ENCODE measurements around the gene JPT1.
A peak's percentile ranks its signal among the peaks of the same experiment; 100 is the strongest.

JPT1 gene

GRCh38 chr17:75116737-75117136, 37.6 kb downstream of the JPT1 start:
- Histone ChIP-seq H3K27ac (ENCODE audit: low read depth, low read length) (no peak overlapping the region), H3K79me2 (ENCODE audit: control insufficient read depth, low read length) (peaks cover 7% of the 10 kb centered on the region), H3K4me2 (ENCODE audit: low read length) (no peak overlapping the region), H3F3A (ENCODE audit: control insufficient read depth, insufficient read depth) (0 out of 2 replicates have a peak, but pooled peaks cover 3% of the 10 kb centered on the region), H3K27me3 (ENCODE audit: control insufficient read depth, low read length) (no peaks in the 10 kb centered on the region), H3K9me2 (replicated peaks; ENCODE audit: control insufficient read depth, low read length) (no peaks in the 10 kb centered on the region), H3K36me3 (ENCODE audit: control insufficient read depth, low read length) (0 out of 2 replicates have a peak, but pooled peaks cover 3% of the 10 kb centered on the region), H3K4me3 (ENCODE audit: low read length) (no peak overlapping the region), H3K9me3 (ENCODE audit: control insufficient read depth, insufficient read depth, low read length) (no peaks in the 10 kb centered on the region), H3K4me1 (ENCODE audit: control insufficient read depth, low read length) (peaks cover 31% of the 10 kb centered on the region), H4K20me1 (ENCODE audit: control insufficient read depth, insufficient read depth, low read depth, low read length) (no peaks in the 10 kb centered on the region)
- no peak for TF ChIP-seq CTCF (IDR thresholded peaks at IDR 0.05; ENCODE audit: low read depth, low read length, poor library complexity, severe bottlenecking)
- no peak for TF ChIP-seq EZH2phosphoT487 (IDR thresholded peaks at IDR 0.05; ENCODE audit: borderline replicate concordance, low read length)

- H3K27ac ChIP-seq (ENCODE audit: low read depth, low read length), result no peak overlapping the region
- no peak overlapping the region for H3K4me2 ChIP-seq (ENCODE audit: low read length)
- TF ChIP-seq CTCF (IDR thresholded peaks at IDR 0.05; ENCODE audit: low read depth, low read length, poor library complexity, severe bottlenecking), result no peak
- TF ChIP-seq EZH2phosphoT487 (IDR thresholded peaks at IDR 0.05; ENCODE audit: borderline replicate concordance, low read length), result no peak
- no peak overlapping the region for H3K4me3 ChIP-seq (ENCODE audit: low read length)
- H3K9me3 ChIP-seq (ENCODE audit: control insufficient read depth, insufficient read depth, low read length), result no peaks in the 10 kb centered on the region
- H3K4me1 ChIP-seq (ENCODE audit: control insufficient read depth, low read length), result peaks cover 34% of the 10 kb centered on the region
- H3K9me2 ChIP-seq (replicated peaks; ENCODE audit: control insufficient read depth, low read length), result no peaks in the 10 kb centered on the region
- H3K27me3 ChIP-seq (ENCODE audit: control insufficient read depth, low read length), result no peaks in the 10 kb centered on the region
- H3K36me3 ChIP-seq (ENCODE audit: control insufficient read depth, low read length), result 0 out of 2 replicates have a peak, but pooled peaks cover 3% of the 10 kb centered on the region
- peaks cover 8% of the 10 kb centered on the region for H3K79me2 ChIP-seq (ENCODE audit: control insufficient read depth, low read length)
- 0 out of 2 replicates have a peak, but pooled peaks cover 3% of the 10 kb centered on the region for H3F3A ChIP-seq (ENCODE audit: control insufficient read depth, insufficient read depth)
- H4K20me1 ChIP-seq (ENCODE audit: control insufficient read depth, insufficient read depth, low read depth, low read length), result no peaks in the 10 kb centered on the region
Measured at GRCh38 chr17:75115555-75115954, 38.8 kb downstream of the JPT1 start.

- 0 out of 2 replicates have a peak, but pooled peaks cover 3% of the 10 kb centered on the region for H3F3A ChIP-seq (ENCODE audit: control insufficient read depth, insufficient read depth)
Measured at GRCh38 chr17:75114552-75115314, 39.6 kb downstream of the JPT1 start.

More at GRCh38 chr17:75114552-75115314, 39.6 kb downstream of the JPT1 start:
- Histone ChIP-seq H3K79me2 (ENCODE audit: control insufficient read depth, low read length) (peaks cover 12% of the 10 kb centered on the region), H4K20me1 (ENCODE audit: control insufficient read depth, insufficient read depth, low read depth, low read length) (no peaks in the 10 kb centered on the region), H3K4me2 (ENCODE audit: low read length) (peak overlapping the region; percentile 95), H3K27ac (ENCODE audit: low read depth, low read length) (no peak overlapping the region), H3K36me3 (ENCODE audit: control insufficient read depth, low read length) (0 out of 2 replicates have a peak, but pooled peaks cover 3% of the 10 kb centered on the region), H3K4me1 (ENCODE audit: control insufficient read depth, low read length) (peaks cover 38% of the 10 kb centered on the region), H3K9me2 (replicated peaks; ENCODE audit: control insufficient read depth, low read length) (no peaks in the 10 kb centered on the region), H3K9me3 (ENCODE audit: control insufficient read depth, insufficient read depth, low read length) (no peaks in the 10 kb centered on the region), H3K27me3 (ENCODE audit: control insufficient read depth, low read length) (no peaks in the 10 kb centered on the region), H3K4me3 (ENCODE audit: low read length) (peak overlapping the region; percentile 78)
- TF ChIP-seq CTCF (IDR thresholded peaks at IDR 0.05; ENCODE audit: low read depth, low read length, poor library complexity, severe bottlenecking), result no peak
- TF ChIP-seq EZH2phosphoT487 (IDR thresholded peaks at IDR 0.05; ENCODE audit: borderline replicate concordance, low read length), result no peak
